Neural cell (in vitro differentiated cells): ENCODE measurements around the gene LRMDA.

Experiments
- CTCF ChIP-seq: fragments of 450-650 bp; IDR thresholded peaks from 2 replicates; pipeline ENCODE4 v1.5.1; 2014; ENCODE audit warnings: antibody characterized with exemption, mild to moderate bottlenecking, moderate library complexity; ENCODE audit not compliant: poor library complexity, severe bottlenecking
- EP300 ChIP-seq: fragments of 450-650 bp; conservative IDR thresholded peaks from 2 replicates; pipeline ENCODE4 v1.6.1; 2014; ENCODE audit warnings: antibody characterized with exemption, mild to moderate bottlenecking, moderate library complexity; ENCODE audit not compliant: poor library complexity, severe bottlenecking
- EZH2 ChIP-seq: fragments of 200-600, 300-800 bp; shearing (Covaris generic), sonication (generic); IDR thresholded peaks from 2 replicates; pipeline ENCODE4 v1.6.1; 2014; ENCODE audit warnings: antibody characterized with exemption, low read length, borderline replicate concordance, mild to moderate bottlenecking; ENCODE audit not compliant: insufficient read depth, poor library complexity, severe bottlenecking
- MXI1 ChIP-seq: fragments of 450-650 bp; conservative IDR thresholded peaks from 2 replicates; pipeline ENCODE4 v1.6.1; 2014; ENCODE audit warnings: antibody characterized with exemption, mild to moderate bottlenecking; ENCODE audit not compliant: poor library complexity, severe bottlenecking
- POLR2AphosphoS5 ChIP-seq: IDR thresholded peaks from 2 replicates; pipeline ENCODE4 v1.6.1; 2012
- RAD21 ChIP-seq: fragments of 450-650 bp; conservative IDR thresholded peaks from 2 replicates; pipeline ENCODE4 v1.6.1; 2014; ENCODE audit warnings: antibody characterized with exemption, mild to moderate bottlenecking, moderate library complexity
- REST ChIP-seq: IDR thresholded peaks from 2 replicates; pipeline ENCODE4 v1.6.1; 2012; ENCODE audit warnings: borderline replicate concordance
- SMC3 ChIP-seq: fragments of 450-650 bp; conservative IDR thresholded peaks from 2 replicates; pipeline ENCODE4 v1.6.1; 2014; ENCODE audit warnings: antibody characterized with exemption, mild to moderate bottlenecking, moderate library complexity; ENCODE audit not compliant: poor library complexity
- TAF1 ChIP-seq: IDR thresholded peaks from 2 replicates; pipeline ENCODE4 v1.6.1; 2012; ENCODE audit warnings: low read depth

GRCh38 chr10:76049581-76050290 lies 618.3 kb downstream of the LRMDA start:
- no peak for TF ChIP-seq TAF1
- no peak for TF ChIP-seq CTCF
- TF ChIP-seq REST = no peak
- no peak for TF ChIP-seq POLR2AphosphoS5
- no peak for TF ChIP-seq RAD21
- no peak for TF ChIP-seq MXI1
- TF ChIP-seq EP300 = no peak
- no peak for TF ChIP-seq EZH2
- TF ChIP-seq SMC3 = no peak
